Muscle layer of colon (tissue), 2 donors: ENCODE data around the gene WNT7B.

Source experiments
- H3K27ac ChIP-seq: one replicate; pipeline ENCODE4 v1.7.0; 2013; ENCODE audit warnings: low read depth, mild to moderate bottlenecking, low read length, moderate library complexity
- H3K27me3 ChIP-seq, 2 donors: one replicate each; pipeline ENCODE4 v1.7.0; 2013; ENCODE audit warnings: low read length in 2 of 2, mild to moderate bottlenecking in 2 of 2; ENCODE audit not compliant: insufficient read depth in 2 of 2, control insufficient read depth in 1 of 2
- H3K36me3 ChIP-seq: one replicate; pipeline ENCODE4 v1.7.0; 2013; ENCODE audit warnings: mild to moderate bottlenecking, low read length; ENCODE audit not compliant: insufficient read depth
- H3K4me1 ChIP-seq: one replicate; pipeline ENCODE4 v1.7.0; 2013; ENCODE audit warnings: mild to moderate bottlenecking, low read length; ENCODE audit not compliant: insufficient read depth
- H3K4me3 ChIP-seq, 2 donors: one replicate each; pipeline ENCODE4 v1.7.0; 2013; ENCODE audit warnings: low read length in 2 of 2, low read depth in 1 of 2, mild to moderate bottlenecking in 1 of 2, moderate library complexity in 1 of 2
- H3K9ac ChIP-seq: one replicate; pipeline ENCODE4 v1.7.0; 2013; ENCODE audit warnings: low read length
- H3K9me3 ChIP-seq: one replicate; pipeline ENCODE4 v1.7.0; 2013; ENCODE audit warnings: mild to moderate bottlenecking, low read length
- donor health status: abdominal sarcoma.
- donor health status: Adenocarcinoma of cecum.

Gene WNT7B

DNA sequence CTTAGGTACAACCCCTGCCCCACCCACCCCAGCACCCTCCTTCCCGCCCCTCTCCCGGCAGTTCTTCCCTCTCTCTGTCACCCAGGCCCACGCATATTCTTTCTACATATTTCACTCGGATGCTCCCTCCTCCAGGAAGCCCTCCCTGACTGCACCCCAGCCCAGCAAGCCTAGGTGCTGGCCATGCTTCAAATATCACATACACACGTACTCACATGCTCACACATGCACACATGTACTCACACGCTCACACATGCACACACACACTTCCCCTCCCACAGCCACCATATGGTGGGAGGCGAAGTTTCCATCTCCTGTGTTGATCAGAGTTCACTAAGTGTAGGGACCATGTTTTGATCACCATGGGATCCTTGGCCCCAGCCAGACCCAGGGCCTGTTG lies 90.4 kb downstream of the WNT7B start:
- Histone ChIP-seq H3K27me3 (peaks cover under 1 to 42% of the 10 kb centered on the region in 2 donors), H3K4me1 (no peaks in the 10 kb centered on the region), H3K27ac (no peak overlapping the region), H3K4me3 (no peak overlapping the region), H3K36me3 (no peaks in the 10 kb centered on the region), H3K9me3 (no peaks in the 10 kb centered on the region), H3K9ac (no peak overlapping the region)

DNA sequence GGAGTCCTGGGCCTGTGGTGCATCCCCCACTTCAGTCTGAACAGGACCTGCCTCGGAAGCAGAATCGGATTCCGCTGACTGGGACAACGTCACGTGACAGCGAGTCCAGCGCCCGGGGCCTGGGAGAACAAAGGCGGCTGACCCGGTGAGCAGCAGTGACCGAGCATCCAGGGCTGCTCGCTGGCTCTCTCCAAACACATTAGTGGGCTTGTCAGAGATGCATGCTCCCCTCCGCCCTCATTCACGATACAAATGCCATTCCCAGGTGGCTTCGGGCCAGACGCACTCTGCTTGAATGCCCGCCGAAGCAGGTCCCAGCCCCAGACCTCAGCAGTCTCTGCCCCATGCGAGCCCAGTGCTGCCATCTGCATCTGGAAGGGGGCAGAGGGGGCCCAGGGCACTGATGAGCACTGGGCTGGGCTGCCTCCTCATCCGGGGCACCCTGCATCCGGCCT lies 91.0 kb downstream of the WNT7B start:
- Histone ChIP-seq H3K36me3 (no peaks in the 10 kb centered on the region), H3K9ac (no peak overlapping the region), H3K27ac (no peak overlapping the region), H3K4me3 (no peak overlapping the region), H3K4me1 (no peaks in the 10 kb centered on the region), H3K9me3 (no peaks in the 10 kb centered on the region), H3K27me3 (peaks cover 4 to 43% of the 10 kb centered on the region in 2 donors)

DNA sequence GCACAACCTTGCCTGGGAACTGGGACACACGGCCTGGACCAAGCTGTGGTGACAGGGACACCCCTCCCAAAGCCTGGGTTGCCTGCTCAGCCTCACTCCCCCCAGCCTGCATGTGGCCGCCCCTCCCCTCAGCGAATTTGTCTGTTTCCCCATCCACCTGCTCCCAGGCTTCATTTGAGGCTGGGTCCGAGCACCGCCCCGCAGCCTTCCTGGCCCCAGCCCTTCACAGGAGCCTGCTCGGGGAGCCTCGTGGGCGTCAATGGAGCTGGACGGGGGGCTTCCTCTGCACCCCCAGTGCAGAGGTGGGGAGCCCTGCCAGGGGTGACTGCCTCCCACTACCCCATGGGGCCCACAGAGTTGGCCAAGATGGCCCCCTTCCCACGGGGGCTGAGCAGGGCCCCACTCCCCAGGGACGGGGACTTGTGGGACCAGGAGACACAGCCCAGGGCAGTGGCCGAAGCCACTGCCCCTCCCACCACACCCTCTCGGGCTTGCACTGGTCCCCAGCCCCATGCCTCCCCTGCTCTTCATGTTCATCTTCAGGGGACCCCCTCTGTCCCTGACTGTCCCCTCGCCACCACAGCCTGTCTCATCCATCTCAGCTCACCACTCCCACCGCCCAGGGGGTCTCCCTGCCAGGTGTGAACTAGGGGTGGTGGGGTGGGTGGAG lies 91.7 kb downstream of the WNT7B start:
- Histone ChIP-seq H3K4me3 (no peak overlapping the region), H3K36me3 (no peaks in the 10 kb centered on the region), H3K9me3 (no peaks in the 10 kb centered on the region), H3K27me3 (peaks cover 4 to 48% of the 10 kb centered on the region in 2 donors), H3K9ac (no peak overlapping the region), H3K4me1 (no peaks in the 10 kb centered on the region), H3K27ac (no peak overlapping the region)

DNA sequence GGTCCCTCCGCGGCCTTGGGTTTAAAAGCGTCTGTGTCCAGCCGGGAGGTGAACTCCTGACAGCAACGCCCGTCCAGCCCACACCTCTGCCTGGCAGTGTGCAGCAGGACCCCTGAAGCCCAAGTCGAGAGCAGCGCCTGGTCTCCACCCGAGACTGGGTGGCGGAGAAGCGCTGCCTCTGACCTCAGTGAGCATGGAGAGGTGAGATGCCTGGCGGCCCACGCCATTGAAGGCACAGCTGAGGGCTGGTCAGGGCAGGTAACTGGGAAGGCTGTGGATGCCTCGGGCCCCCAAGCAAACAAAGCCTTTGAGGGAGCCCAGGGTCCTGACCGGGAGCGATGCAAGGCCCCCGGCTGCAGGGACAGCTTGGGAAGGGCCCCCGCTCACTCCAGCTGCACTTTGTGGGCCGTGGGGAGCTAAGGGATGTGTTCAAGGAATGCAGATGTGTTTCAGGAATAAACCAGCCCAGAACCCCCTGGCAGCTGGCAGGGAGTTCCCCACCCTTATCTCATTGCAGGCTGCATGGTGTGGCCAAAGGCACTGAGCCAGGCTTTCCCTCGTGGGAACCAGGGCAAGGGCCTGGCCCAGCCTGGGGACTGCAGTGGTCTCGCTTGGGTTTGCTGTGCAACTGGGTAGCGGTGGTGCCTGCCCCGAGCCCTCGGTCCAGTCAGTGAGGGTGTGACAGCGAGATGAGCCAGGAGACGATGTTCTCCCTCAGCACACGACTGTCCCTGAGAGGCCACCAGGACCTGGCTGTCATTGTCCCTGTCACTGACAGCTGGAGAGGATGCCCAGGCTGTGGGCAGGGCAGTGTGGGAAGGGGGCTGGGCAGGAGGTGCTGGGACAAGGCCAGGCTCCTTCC lies 92.5 kb downstream of the WNT7B start:
- Histone ChIP-seq H3K9me3 (no peaks in the 10 kb centered on the region), H3K4me1 (no peaks in the 10 kb centered on the region), H3K27ac (no peak overlapping the region), H3K9ac (no peak overlapping the region), H3K4me3 (no peak overlapping the region), H3K27me3 (peaks cover 4 to 43% of the 10 kb centered on the region in 2 donors), H3K36me3 (no peaks in the 10 kb centered on the region)

DNA sequence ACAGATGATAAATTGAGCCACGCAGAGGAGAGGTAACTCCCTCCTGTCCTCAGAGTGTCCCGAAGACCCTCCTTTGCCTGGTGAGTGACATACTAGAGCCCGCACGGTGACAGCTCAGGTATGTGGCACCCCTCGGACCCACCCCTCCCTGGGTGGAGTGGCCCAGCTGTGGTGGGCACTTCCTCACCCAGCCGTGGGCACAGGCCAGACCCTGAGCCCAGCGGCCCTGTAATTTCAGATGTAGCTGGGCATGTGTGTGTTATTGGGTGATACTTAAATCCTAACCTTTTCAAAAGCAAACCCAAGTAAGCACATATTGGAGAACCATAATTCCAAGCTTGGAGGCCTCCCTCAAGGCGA lies 93.2 kb downstream of the WNT7B start:
- peaks cover 4 to 39% of the 10 kb centered on the region in 2 donors for H3K27me3 ChIP-seq
- no peaks in the 10 kb centered on the region for H3K4me1 ChIP-seq
- H3K36me3 ChIP-seq = no peaks in the 10 kb centered on the region
- H3K9me3 ChIP-seq = no peaks in the 10 kb centered on the region
- no peak overlapping the region for H3K27ac ChIP-seq
- H3K9ac ChIP-seq = no peak overlapping the region
- no peak overlapping the region for H3K4me3 ChIP-seq

GRCh38 chr22:45882881-45883810 lies 93.8 kb downstream of the WNT7B start:
- Histone ChIP-seq H3K27ac (no peak overlapping the region), H3K4me1 (no peaks in the 10 kb centered on the region), H3K9me3 (no peaks in the 10 kb centered on the region), H3K36me3 (no peaks in the 10 kb centered on the region), H3K4me3 (no peak overlapping the region), H3K9ac (no peak overlapping the region), H3K27me3 (peaks cover 4 to 43% of the 10 kb centered on the region in 2 donors)

DNA sequence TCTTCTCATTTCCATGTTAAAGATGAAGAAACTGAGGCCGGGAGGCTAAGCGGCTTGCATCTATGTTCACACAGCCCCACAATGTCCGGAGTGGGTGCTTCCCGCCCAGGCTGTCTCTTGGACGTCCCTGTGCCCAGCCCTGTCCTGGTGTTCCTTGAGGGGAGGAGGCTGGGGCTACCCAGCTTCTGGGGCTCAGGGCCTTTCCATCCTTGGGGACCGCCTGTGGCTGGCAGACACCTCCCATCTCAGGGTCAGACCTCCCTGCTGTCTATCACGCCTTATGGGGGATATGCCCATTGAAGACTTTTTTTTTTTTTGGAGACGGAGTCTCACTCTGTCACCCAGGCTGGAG lies 95.5 kb downstream of the WNT7B start:
- H3K27me3 ChIP-seq = peaks cover 4 to 59% of the 10 kb centered on the region in 2 donors

GRCh38 chr22:45880716-45881523 lies 96.0 kb downstream of the WNT7B start:
- Histone ChIP-seq H3K27me3 (peaks cover 4 to 60% of the 10 kb centered on the region in 2 donors), H3K9ac (no peak overlapping the region), H3K4me3 (no peak overlapping the region)

More for the DNA sequence above, 95.5 kb downstream of the WNT7B start:
- Histone ChIP-seq H3K9me3 (no peaks in the 10 kb centered on the region), H3K4me1 (no peaks in the 10 kb centered on the region), H3K36me3 (no peaks in the 10 kb centered on the region), H3K9ac (no peak overlapping the region), H3K27ac (no peak overlapping the region), H3K4me3 (no peak overlapping the region)

GRCh38 chr22:45880091-45880715 lies 96.8 kb downstream of the WNT7B start:
- Histone ChIP-seq H3K4me3 (no peak overlapping the region), H3K4me1 (no peaks in the 10 kb centered on the region), H3K27ac (no peak overlapping the region), H3K9ac (no peak overlapping the region), H3K9me3 (no peaks in the 10 kb centered on the region), H3K36me3 (no peaks in the 10 kb centered on the region), H3K27me3 (peaks cover 4 to 56% of the 10 kb centered on the region in 2 donors)

More at GRCh38 chr22:45880716-45881523, 96.0 kb downstream of the WNT7B start:
- H3K4me1 ChIP-seq = no peaks in the 10 kb centered on the region
- H3K36me3 ChIP-seq = no peaks in the 10 kb centered on the region
- no peak overlapping the region for H3K27ac ChIP-seq
- H3K9me3 ChIP-seq = no peaks in the 10 kb centered on the region

- Histone ChIP-seq H3K36me3 (no peaks in the 10 kb centered on the region), H3K27ac (no peak overlapping the region), H3K27me3 (peaks cover 4 to 53% of the 10 kb centered on the region in 2 donors)
Observed at GRCh38 chr22:45879552-45879949, 97.4 kb downstream of the WNT7B start.

More at GRCh38 chr22:45879552-45879949, 97.4 kb downstream of the WNT7B start:
- Histone ChIP-seq H3K9me3 (no peaks in the 10 kb centered on the region), H3K9ac (no peak overlapping the region), H3K4me3 (no peak overlapping the region), H3K4me1 (no peaks in the 10 kb centered on the region)
